Endodermal cell (in vitro differentiated cells): Measurements from ENCODE around the gene TIAM1. TPM values are rescaled to one million over a fixed set of nuclear protein-coding genes. Genes with fewer than 3 reads are reported as not detected.

ENCODE experiments used
- DNase-seq: peaks from one replicate; pipeline ENCODE4 v3.0.0-alpha.2; 2017
- H3K27ac ChIP-seq: 2 replicates; pipeline ENCODE4 v1.5.1; 2013; ENCODE audit warnings: mild to moderate bottlenecking, low read depth, low read length, moderate library complexity
- H3K27me3 ChIP-seq: 2 replicates; pipeline ENCODE4 v1.6.1; 2013; ENCODE audit warnings: mild to moderate bottlenecking, low read length, moderate library complexity; ENCODE audit not compliant: insufficient read depth, control insufficient read depth, poor library complexity, severe bottlenecking
- H3K36me3 ChIP-seq: 2 replicates; pipeline ENCODE4 v1.7.0; 2013; ENCODE audit warnings: mild to moderate bottlenecking, low read length, moderate library complexity; ENCODE audit not compliant: control insufficient read depth, insufficient read depth
- H3K4me1 ChIP-seq: one replicate; pipeline ENCODE4 v1.7.0; 2013; ENCODE audit warnings: low read length; ENCODE audit not compliant: control insufficient read depth, insufficient read depth
- H3K4me3 ChIP-seq: 2 replicates; pipeline ENCODE4 v1.5.1; 2013; ENCODE audit warnings: mild to moderate bottlenecking, low read length, moderate library complexity
- H3K9ac ChIP-seq: 2 replicates; pipeline ENCODE4 v1.6.1; 2013; ENCODE audit warnings: mild to moderate bottlenecking, low read length, moderate library complexity; ENCODE audit not compliant: poor library complexity, severe bottlenecking; ENCODE audit errors: extremely low read depth
- H3K9me3 ChIP-seq: 2 replicates; pipeline ENCODE4 v1.6.1; 2013; ENCODE audit warnings: mild to moderate bottlenecking, low read length, moderate library complexity; ENCODE audit not compliant: control insufficient read depth
- H3K27ac Mint-ChIP-seq: 2 replicates; pipeline ENCODE4 v1.8.0; 2020; ENCODE audit warnings: mixed read lengths
- H3K27me3 Mint-ChIP-seq: 2 replicates; pipeline ENCODE4 v1.8.0; 2021; ENCODE audit warnings: mild to moderate bottlenecking, mixed read lengths; ENCODE audit not compliant: insufficient read depth
- H3K36me3 Mint-ChIP-seq: 2 replicates; pipeline ENCODE4 v1.8.0; 2020; ENCODE audit warnings: low read depth, mixed read lengths
- H3K4me1 Mint-ChIP-seq: 2 replicates; pipeline ENCODE4 v1.8.0; 2020; ENCODE audit warnings: mixed read lengths
- H3K4me3 Mint-ChIP-seq: 2 replicates; pipeline ENCODE4 v1.8.0; 2020; ENCODE audit warnings: mild to moderate bottlenecking, moderate library complexity, mixed read lengths
- H3K9me3 Mint-ChIP-seq: 2 replicates; pipeline ENCODE4 v1.8.0; 2020; ENCODE audit warnings: mild to moderate bottlenecking, mixed read lengths
- WGBS, 2 experiments: methylation state at CpG; one replicate each; pipeline versions ENCODE4 v1.1.5 to v1.1.7; 2013; ENCODE audit warnings: missing lambda C conversion rate in 2 of 2, mixed read lengths in 1 of 2; ENCODE audit not compliant: insufficient coverage in 1 of 2, insufficient read length in 1 of 2; 5-methylcytosine and 5-hydroxymethylcytosine counted together
- total RNA-seq, 2 donors: library from RNA; stranded (reverse); fragmentation: NEBNext Ultra II Directional in 1 of 2; extraction: Animal tissue kit (Norgen Biotek cat#: 25700) in 1 of 2; gene quantifications; 2 replicates in 1 of 2; 3 replicates in 1 of 2; pipeline ENCODE4 v1.2.1, GENCODE V29; 2021
- TF ChIP-seq, protein P1 (sequence below): fragments of 200-600 bp; sonication (generic); conservative IDR thresholded peaks from 2 replicates; pipeline ENCODE4 v1.5.0; 2021; ENCODE audit warnings: antibody characterized with exemption, mild to moderate bottlenecking

Gene TIAM1
- total RNA-seq, 2 donors from 2014 or later: 29.4 to 33.3 TPM

GRCh38 chr21:31117128-31117916 is 226.7 kb downstream of the TIAM1 start:
- Mint-ChIP-seq H3K27me3 (no peaks in the 10 kb centered on the region), H3K4me3 (no peak overlapping the region), H3K27ac (no peak overlapping the region), H3K36me3 (peaks cover 36% of the 10 kb centered on the region), H3K9me3 (no peaks in the 10 kb centered on the region), H3K4me1 (peaks cover 26% of the 10 kb centered on the region)
- peaks cover 16% of the 10 kb centered on the region for H3K36me3 ChIP-seq
- WGBS, 2 experiments: 81 to 87% methylated on average over 9 of the region's 9 CpGs
- no peak overlapping the region for H3K9ac ChIP-seq
- no peaks in the 10 kb centered on the region for H3K27me3 ChIP-seq
- H3K4me3 ChIP-seq: no peak overlapping the region
- H3K27ac ChIP-seq: no peak overlapping the region
- TF ChIP-seq, protein P1, sequence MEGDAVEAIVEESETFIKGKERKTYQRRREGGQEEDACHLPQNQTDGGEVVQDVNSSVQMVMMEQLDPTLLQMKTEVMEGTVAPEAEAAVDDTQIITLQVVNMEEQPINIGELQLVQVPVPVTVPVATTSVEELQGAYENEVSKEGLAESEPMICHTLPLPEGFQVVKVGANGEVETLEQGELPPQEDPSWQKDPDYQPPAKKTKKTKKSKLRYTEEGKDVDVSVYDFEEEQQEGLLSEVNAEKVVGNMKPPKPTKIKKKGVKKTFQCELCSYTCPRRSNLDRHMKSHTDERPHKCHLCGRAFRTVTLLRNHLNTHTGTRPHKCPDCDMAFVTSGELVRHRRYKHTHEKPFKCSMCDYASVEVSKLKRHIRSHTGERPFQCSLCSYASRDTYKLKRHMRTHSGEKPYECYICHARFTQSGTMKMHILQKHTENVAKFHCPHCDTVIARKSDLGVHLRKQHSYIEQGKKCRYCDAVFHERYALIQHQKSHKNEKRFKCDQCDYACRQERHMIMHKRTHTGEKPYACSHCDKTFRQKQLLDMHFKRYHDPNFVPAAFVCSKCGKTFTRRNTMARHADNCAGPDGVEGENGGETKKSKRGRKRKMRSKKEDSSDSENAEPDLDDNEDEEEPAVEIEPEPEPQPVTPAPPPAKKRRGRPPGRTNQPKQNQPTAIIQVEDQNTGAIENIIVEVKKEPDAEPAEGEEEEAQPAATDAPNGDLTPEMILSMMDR: no peak
- no peaks in the 10 kb centered on the region for H3K9me3 ChIP-seq
- peaks cover 3% of the 10 kb centered on the region for H3K4me1 ChIP-seq
- peak; percentile 55 for DNase-seq

DNA sequence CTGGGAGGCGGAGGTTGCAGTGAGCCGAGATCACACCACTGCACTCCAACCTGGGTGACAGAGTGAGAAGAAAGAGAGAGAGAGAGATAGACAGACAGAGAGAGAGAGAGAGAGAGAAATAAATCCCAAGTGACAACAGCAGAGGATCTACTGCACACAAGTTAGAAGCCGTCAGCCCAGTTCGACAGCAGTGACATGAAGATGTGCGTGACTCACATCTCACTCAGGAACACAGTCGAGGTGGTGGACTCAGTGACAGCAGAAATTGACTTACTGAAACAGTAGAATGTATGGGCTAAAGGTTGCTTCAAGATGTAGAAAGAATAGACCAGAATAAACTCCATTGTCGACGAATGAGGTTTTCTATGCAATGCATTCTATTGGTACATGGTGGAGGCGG is 228.8 kb downstream of the TIAM1 start:
- H3K27me3 ChIP-seq: no peaks in the 10 kb centered on the region

GRCh38 chr21:31111093-31111492 is 233.0 kb downstream of the TIAM1 start:
- no peak overlapping the region for H3K9ac ChIP-seq
- H3K27ac ChIP-seq: no peak overlapping the region
- Mint-ChIP-seq H3K27ac (no peak overlapping the region), H3K4me1 (peaks cover 24% of the 10 kb centered on the region), H3K4me3 (no peak overlapping the region), H3K9me3 (peaks cover 19% of the 10 kb centered on the region), H3K27me3 (no peaks in the 10 kb centered on the region), H3K36me3 (peaks cover 6% of the 10 kb centered on the region)
- no peaks in the 10 kb centered on the region for H3K36me3 ChIP-seq
- 93 to 100% methylated on average over 4 to 6 of the region's 6 CpGs for WGBS, 2 experiments
- TF ChIP-seq, protein P1: no peak
- H3K4me3 ChIP-seq: no peak overlapping the region
- DNase-seq: no peak
- H3K9me3 ChIP-seq: peaks cover 2% of the 10 kb centered on the region
- peaks cover 7% of the 10 kb centered on the region for H3K4me1 ChIP-seq
- no peaks in the 10 kb centered on the region for H3K27me3 ChIP-seq

More for the DNA sequence above, 228.8 kb downstream of the TIAM1 start:
- peaks cover 7% of the 10 kb centered on the region for H3K4me1 ChIP-seq
- Mint-ChIP-seq H3K4me3 (no peak overlapping the region), H3K36me3 (peaks cover 17% of the 10 kb centered on the region), H3K4me1 (peaks cover 26% of the 10 kb centered on the region), H3K27me3 (no peaks in the 10 kb centered on the region), H3K9me3 (no peaks in the 10 kb centered on the region), H3K27ac (no peak overlapping the region)
- WGBS, 2 experiments: 77 to 78% methylated on average over 9 of the region's 9 CpGs
- no peaks in the 10 kb centered on the region for H3K9me3 ChIP-seq
- H3K4me3 ChIP-seq: no peak overlapping the region
- no peak for DNase-seq
- H3K36me3 ChIP-seq: peaks cover 11% of the 10 kb centered on the region
- no peak overlapping the region for H3K9ac ChIP-seq
- H3K27ac ChIP-seq: no peak overlapping the region
- TF ChIP-seq, protein P1: no peak
